ENCODE results near the gene CCL5.

The CCL5 gene

GRCh38 chr17:35867574-35867973 lies 12.6 kb downstream of the CCL5 start:
- no peak for DNase-seq (ENCODE audit: low read depth)

- no peak for DNase-seq (ENCODE audit: low read depth)
Measured at GRCh38 chr17:35866341-35866950, 13.7 kb downstream of the CCL5 start.

- DNase-seq (ENCODE audit: low read depth), result no peak
Measured at GRCh38 chr17:35865412-35866340, 14.5 kb downstream of the CCL5 start.

GRCh38 chr17:35864853-35865252 lies 15.3 kb downstream of the CCL5 start:
- DNase-seq (ENCODE audit: low read depth), result no peak

GRCh38 chr17:35856603-35857002 lies 23.6 kb downstream of the CCL5 start:
- no peak for DNase-seq (ENCODE audit: low read depth)

GRCh38 chr17:35855965-35856364 lies 24.2 kb downstream of the CCL5 start:
- no peak for DNase-seq (ENCODE audit: low read depth)

GRCh38 chr17:35849469-35850348 lies 30.5 kb downstream of the CCL5 start:
- DNase-seq (ENCODE audit: low read depth), result peak; percentile 25

- no peak for DNase-seq (ENCODE audit: low read depth)
Measured at GRCh38 chr17:35847633-35848373, 32.4 kb downstream of the CCL5 start.

- no peak for DNase-seq (ENCODE audit: low read depth)
Measured at GRCh38 chr17:35847006-35847405, 33.2 kb downstream of the CCL5 start.

- DNase-seq (ENCODE audit: low read depth), result no peak
Measured at GRCh38 chr17:35846055-35846809, 33.9 kb downstream of the CCL5 start.

GRCh38 chr17:35844547-35844946 lies 35.6 kb downstream of the CCL5 start:
- DNase-seq (ENCODE audit: low read depth), result no peak

GRCh38 chr17:35843698-35844097 lies 36.5 kb downstream of the CCL5 start:
- no peak for DNase-seq (ENCODE audit: low read depth)

GRCh38 chr17:35842239-35842638 lies 37.9 kb downstream of the CCL5 start:
- DNase-seq (ENCODE audit: low read depth), result no peak

GRCh38 chr17:35841505-35841904 lies 38.7 kb downstream of the CCL5 start:
- DNase-seq (ENCODE audit: low read depth), result no peak

GRCh38 chr17:35841101-35841500 lies 39.1 kb downstream of the CCL5 start:
- no peak for DNase-seq (ENCODE audit: low read depth)

- DNase-seq (ENCODE audit: low read depth), result no peak
Measured at GRCh38 chr17:35825206-35825605, 55.0 kb downstream of the CCL5 start.
